NCI-H748 (cell line): ENCODE data around the gene WNT10A.
"Not testable (repeated sequence)": the region's sequence is repeated elsewhere in the genome, so short reads cannot be mapped to it uniquely, and the experiment has no call there.

Experiments
- DNase-seq: peaks from one replicate; lab custom pipeline; 2025; ENCODE audit not compliant: unreplicated experiment; lab: John Stamatoyannopoulos, UW

The WNT10A gene

DNA sequence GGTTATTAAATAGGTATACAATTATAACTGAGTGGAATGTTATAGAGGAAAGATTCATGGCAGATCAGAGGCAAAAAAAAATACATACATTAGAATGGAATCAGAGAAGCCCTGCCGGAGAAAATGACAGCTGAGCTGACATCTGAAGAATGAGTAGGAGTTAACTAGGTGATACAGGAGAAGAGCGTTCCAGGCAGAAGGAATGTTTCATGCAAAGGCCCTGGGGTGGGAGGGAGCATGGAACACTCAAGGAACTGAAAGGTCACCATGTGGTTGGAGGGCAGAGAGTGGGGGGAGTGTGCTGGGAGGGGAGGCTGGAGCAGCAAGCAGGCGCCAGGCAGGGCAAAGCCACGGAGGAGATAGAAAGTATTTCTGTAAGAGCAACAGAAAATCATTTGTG lies 47.2 kb downstream of the WNT10A start:
- no peak for DNase-seq

- DNase-seq = not testable (repeated sequence)
Observed at GRCh38 chr2:218930488-218930887, 49.8 kb downstream of the WNT10A start.

- not testable (repeated sequence) for DNase-seq
Observed at GRCh38 chr2:218931751-218932150, 51.1 kb downstream of the WNT10A start.
